Measurements from ENCODE around the gene MESD. TPM values are rescaled to one million over a fixed set of nuclear protein-coding genes. Genes with fewer than 3 reads are reported as not detected.

Gene MESD
- total and polyA plus RNA-seq, 2 donors from 2014 or later: 23.3 to 30.9 TPM

DNA sequence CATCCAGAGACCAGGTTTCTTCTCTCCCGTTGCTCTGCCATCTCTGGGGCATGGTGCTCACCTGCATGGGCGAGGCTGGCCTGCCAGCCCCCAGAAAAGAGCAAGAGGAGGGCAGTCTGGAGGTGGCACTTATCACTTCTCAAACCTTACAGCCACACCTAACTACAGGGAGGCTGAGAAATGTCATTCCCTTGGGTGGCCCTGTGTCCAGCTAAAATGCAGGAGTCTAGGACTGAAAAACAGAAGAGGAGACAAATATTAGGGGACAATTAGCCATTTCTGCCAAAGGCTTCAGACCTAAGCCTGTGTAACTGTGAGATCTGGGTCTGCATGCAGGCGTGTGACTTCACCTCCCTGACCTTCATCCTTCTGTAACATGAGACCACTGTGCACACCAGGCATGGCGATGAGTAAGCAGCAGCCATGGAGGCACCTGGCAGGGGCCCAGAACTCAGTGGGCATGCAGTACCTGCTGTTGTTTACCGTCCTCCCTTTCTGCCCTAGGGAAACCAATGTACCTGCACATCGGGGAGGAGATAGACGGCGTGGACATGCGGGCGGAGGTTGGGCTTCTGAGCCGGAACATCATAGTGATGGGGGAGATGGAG lies 83.4 kb downstream of the MESD start:
- H3K4me1 ChIP-seq (ENCODE audit: control insufficient read depth in 2 of 3, insufficient read depth in 2 of 3, low read depth in 1 of 3, low read length in 3 of 3): no peaks in the 10 kb centered on the region
- TF ChIP-seq, protein P1, sequence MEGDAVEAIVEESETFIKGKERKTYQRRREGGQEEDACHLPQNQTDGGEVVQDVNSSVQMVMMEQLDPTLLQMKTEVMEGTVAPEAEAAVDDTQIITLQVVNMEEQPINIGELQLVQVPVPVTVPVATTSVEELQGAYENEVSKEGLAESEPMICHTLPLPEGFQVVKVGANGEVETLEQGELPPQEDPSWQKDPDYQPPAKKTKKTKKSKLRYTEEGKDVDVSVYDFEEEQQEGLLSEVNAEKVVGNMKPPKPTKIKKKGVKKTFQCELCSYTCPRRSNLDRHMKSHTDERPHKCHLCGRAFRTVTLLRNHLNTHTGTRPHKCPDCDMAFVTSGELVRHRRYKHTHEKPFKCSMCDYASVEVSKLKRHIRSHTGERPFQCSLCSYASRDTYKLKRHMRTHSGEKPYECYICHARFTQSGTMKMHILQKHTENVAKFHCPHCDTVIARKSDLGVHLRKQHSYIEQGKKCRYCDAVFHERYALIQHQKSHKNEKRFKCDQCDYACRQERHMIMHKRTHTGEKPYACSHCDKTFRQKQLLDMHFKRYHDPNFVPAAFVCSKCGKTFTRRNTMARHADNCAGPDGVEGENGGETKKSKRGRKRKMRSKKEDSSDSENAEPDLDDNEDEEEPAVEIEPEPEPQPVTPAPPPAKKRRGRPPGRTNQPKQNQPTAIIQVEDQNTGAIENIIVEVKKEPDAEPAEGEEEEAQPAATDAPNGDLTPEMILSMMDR (IDR thresholded peaks at IDR 0.05; ENCODE audit: borderline replicate concordance, extremely low read depth, insufficient read depth): no peak
- no peak overlapping the region for H3K4me3 ChIP-seq (ENCODE audit: low read length in 3 of 3)
- peaks cover 0 to 5% (median 0%) of the 10 kb centered on the region in 3 donors for H3K9me3 ChIP-seq (ENCODE audit: control insufficient read depth in 2 of 3, insufficient read depth in 1 of 3, low read length in 3 of 3)
- peaks cover 0 to 3% (median 0%) of the 10 kb centered on the region in 3 donors for H3K36me3 ChIP-seq (ENCODE audit: control insufficient read depth in 2 of 3, insufficient read depth in 3 of 3, low read length in 3 of 3)
- FAIRE-seq: no peak
- no peak overlapping the region for H3K9ac ChIP-seq (ENCODE audit: low read length in 3 of 3)
- peak; percentile 60 to 83 (median 78) for DNase-seq
- H3K27me3 ChIP-seq (ENCODE audit: control insufficient read depth, insufficient read depth, low read length): no peaks in the 10 kb centered on the region
- intact Hi-C loops (cut with DNase I): no loop called here
- no peak overlapping the region for H3K27ac ChIP-seq (ENCODE audit: low read depth in 2 of 2, low read length in 2 of 2)

DNA sequence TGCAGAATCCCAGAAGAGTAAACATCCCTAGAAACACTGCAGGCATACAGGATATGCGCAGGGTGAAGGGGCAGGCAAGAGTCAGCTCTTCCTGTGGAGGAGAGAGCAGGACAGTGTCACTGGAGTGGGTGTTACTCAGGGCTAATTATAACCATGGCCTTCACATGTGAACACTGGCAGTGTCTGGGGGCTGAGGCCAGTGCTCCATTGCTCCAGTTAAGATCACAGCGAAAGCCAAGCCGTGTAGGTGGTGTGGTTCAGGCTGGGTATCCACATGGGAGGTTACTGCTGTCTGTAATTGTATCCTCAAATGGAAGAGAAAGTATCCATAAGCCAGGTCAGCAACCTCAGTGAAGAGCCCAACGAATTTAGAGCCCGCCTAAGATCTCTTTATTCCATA lies 84.6 kb downstream of the MESD start:
- Histone ChIP-seq H3K4me3 (ENCODE audit: low read length in 3 of 3) (no peak overlapping the region), H3K27me3 (ENCODE audit: control insufficient read depth, insufficient read depth, low read length) (no peaks in the 10 kb centered on the region), H3K27ac (ENCODE audit: low read depth in 2 of 2, low read length in 2 of 2) (no peak overlapping the region), H3K4me1 (ENCODE audit: control insufficient read depth in 2 of 3, insufficient read depth in 2 of 3, low read depth in 1 of 3, low read length in 3 of 3) (no peaks in the 10 kb centered on the region), H3K9ac (ENCODE audit: low read length in 3 of 3) (no peak overlapping the region), H3K9me3 (ENCODE audit: control insufficient read depth in 2 of 3, insufficient read depth in 1 of 3, low read length in 3 of 3) (peaks cover 0 to 5% (median 0%) of the 10 kb centered on the region in 3 donors), H3K36me3 (ENCODE audit: control insufficient read depth in 2 of 3, insufficient read depth in 3 of 3, low read length in 3 of 3) (no peaks in the 10 kb centered on the region)
- intact Hi-C loops (cut with DNase I): no loop called here
- DNase-seq (peak in 4 of 5 donors; percentile 74 to 86 (median 78)), FAIRE-seq (no peak)
- TF ChIP-seq, protein P1 (IDR thresholded peaks at IDR 0.05; ENCODE audit: borderline replicate concordance, extremely low read depth, insufficient read depth): no peak

DNA sequence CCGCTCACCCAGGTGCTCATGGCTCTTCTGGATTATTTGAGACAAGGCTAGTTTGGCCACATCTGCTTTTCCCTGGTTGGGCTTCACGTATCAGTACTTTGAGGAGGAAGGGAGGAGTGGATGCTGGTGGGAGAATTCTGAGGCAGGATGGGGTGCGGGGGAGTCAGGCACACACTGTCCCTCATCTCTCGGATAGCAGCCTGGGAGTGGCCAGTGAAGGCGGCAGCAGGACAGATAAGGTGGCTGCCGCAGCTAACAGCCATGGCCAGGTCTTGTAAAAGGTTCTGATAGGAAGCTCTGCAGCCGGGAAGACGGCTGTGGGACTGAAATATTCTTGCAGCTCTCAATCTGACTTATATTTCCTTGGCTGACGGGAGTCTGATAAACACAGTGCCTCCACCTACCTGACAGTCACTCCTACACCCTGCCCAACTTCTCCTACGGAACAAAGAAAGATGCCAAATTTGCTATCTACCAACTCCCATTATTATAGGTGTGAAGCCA lies 87.3 kb downstream of the MESD start:
- H3K4me1 ChIP-seq (ENCODE audit: control insufficient read depth in 2 of 3, insufficient read depth in 2 of 3, low read depth in 1 of 3, low read length in 3 of 3): no peaks in the 10 kb centered on the region
- H3K4me3 ChIP-seq (ENCODE audit: low read length in 3 of 3): no peak overlapping the region
- H3K9me3 ChIP-seq (ENCODE audit: control insufficient read depth in 2 of 3, insufficient read depth in 1 of 3, low read length in 3 of 3): no peaks in the 10 kb centered on the region
- no peaks in the 10 kb centered on the region for H3K36me3 ChIP-seq (ENCODE audit: control insufficient read depth in 2 of 3, insufficient read depth in 3 of 3, low read length in 3 of 3)
- FAIRE-seq (no peak), DNase-seq (peak in 4 of 5 donors; percentile 81 to 86 (median 84))
- intact Hi-C loops (cut with DNase I): no loop called here
- H3K9ac ChIP-seq (ENCODE audit: low read length in 3 of 3): no peak overlapping the region
- no peaks in the 10 kb centered on the region for H3K27me3 ChIP-seq (ENCODE audit: control insufficient read depth, insufficient read depth, low read length)
- no peak overlapping the region for H3K27ac ChIP-seq (ENCODE audit: low read depth in 2 of 2, low read length in 2 of 2)
- TF ChIP-seq, protein P1 (IDR thresholded peaks at IDR 0.05; ENCODE audit: borderline replicate concordance, extremely low read depth, insufficient read depth): no peak
